HG02763 (cell line): ENCODE data around the gene ITGA5.

Experiments
- ATAC-seq: cut with Tn5 transposase; IDR thresholded peaks from one replicate; pipeline ENCODE4 v1.9.1; 2021; ENCODE audit warnings: mild to moderate bottlenecking, moderate library complexity; ENCODE audit not compliant: unreplicated experiment

ITGA5 gene

GRCh38 chr12:54374562-54375258 is 44.4 kb downstream of the ITGA5 start:
- ATAC-seq: no peak

GRCh38 chr12:54373649-54374561 is 45.2 kb downstream of the ITGA5 start:
- ATAC-seq: no peak

GRCh38 chr12:54372113-54372806 is 46.8 kb downstream of the ITGA5 start:
- ATAC-seq: no peak

GRCh38 chr12:54371328-54372112 is 47.5 kb downstream of the ITGA5 start:
- no peak for ATAC-seq

- ATAC-seq: no peak
Observed at GRCh38 chr12:54370171-54370730, 48.8 kb downstream of the ITGA5 start.

GRCh38 chr12:54369597-54370131 is 49.4 kb downstream of the ITGA5 start:
- no peak for ATAC-seq

- peak; percentile 70 for ATAC-seq
Observed at GRCh38 chr12:54368709-54369596, 50.1 kb downstream of the ITGA5 start.

- no peak for ATAC-seq
Observed at GRCh38 chr12:54368025-54368708, 50.9 kb downstream of the ITGA5 start.

GRCh38 chr12:54364413-54364812 is 54.7 kb downstream of the ITGA5 start, which contains the start of gene GPR84:
TSS of gene GPR84 (minus strand) at chr12:54364486. CDS start at chr12:54363851, 635 bp downstream.
- ATAC-seq: no peak

GRCh38 chr12:54363618-54364017 is 55.4 kb downstream of the ITGA5 start:
- ATAC-seq: no peak

GRCh38 chr12:54363047-54363446 is 56.0 kb downstream of the ITGA5 start:
- no peak for ATAC-seq

- no peak for ATAC-seq
Observed at GRCh38 chr12:54360717-54361456, 58.2 kb downstream of the ITGA5 start.

- ATAC-seq: no peak
Observed at GRCh38 chr12:54359762-54360351, 59.2 kb downstream of the ITGA5 start.

- peak; percentile 98 for ATAC-seq
Observed at GRCh38 chr12:54358945-54359761, 59.9 kb downstream of the ITGA5 start.

GRCh38 chr12:54358191-54358944 is 60.7 kb downstream of the ITGA5 start:
- ATAC-seq: no peak
